ENCODE measurements around the gene STX5. TPM values are rescaled to one million over a fixed set of nuclear protein-coding genes. Genes with fewer than 3 reads are reported as not detected.

The STX5 gene
- total RNA-seq, 1 experiment from 2014 or later: 38.3 TPM

DNA sequence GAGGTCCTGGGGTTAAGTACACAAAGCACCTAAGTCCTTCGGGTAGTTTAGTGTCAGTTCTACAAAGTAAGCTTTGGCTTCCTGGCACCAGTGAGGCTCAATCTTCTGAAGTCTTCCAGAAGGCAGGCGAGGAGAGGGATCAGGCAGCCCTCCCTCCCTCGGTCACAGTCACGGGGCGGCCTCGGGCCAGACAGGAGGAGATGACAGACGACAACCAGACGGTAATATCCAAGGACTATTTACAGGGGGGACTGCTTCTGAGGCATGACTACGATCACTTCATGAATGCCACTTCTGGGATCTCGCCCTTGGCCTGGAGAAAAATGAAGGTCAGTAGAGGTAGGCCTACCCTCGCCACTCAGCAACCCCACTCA lies 39.7 kb downstream of the STX5 start:
- Mint-ChIP-seq H3K27me3 (ENCODE audit: unreplicated experiment) (no peaks in the 10 kb centered on the region), H3K4me3 (ENCODE audit: low read depth, unreplicated experiment) (peak overlapping the region; percentile 96), H3K9me3 (ENCODE audit: low read depth, unreplicated experiment) (no peaks in the 10 kb centered on the region), H3K4me1 (ENCODE audit: low read depth, unreplicated experiment) (peaks cover 24% of the 10 kb centered on the region), H3K36me3 (ENCODE audit: insufficient read depth, unreplicated experiment) (peaks cover 81% of the 10 kb centered on the region), H3K27ac (ENCODE audit: unreplicated experiment) (peak overlapping the region; percentile 68)
- intact Hi-C loops (cut with micrococcal nuclease; ENCODE audit: unreplicated experiment): no loop called here
- DNase-seq: no peak
- BruUV-seq (replicated peaks): no TSS peak
- CTCF ChIA-PET: no interaction called here
- TF ChIP-seq CTCF (IDR thresholded peaks at IDR 0.05; ENCODE audit: unreplicated experiment): no peak

GRCh38 chr11:62791501-62792201 lies 40.2 kb downstream of the STX5 start, which contains the start of gene TMEM223:
TMEM223 (minus strand) TSS chr11:62792006; CDS start chr11:62791994, 12 bp downstream.
- peak; percentile 20 for TF ChIP-seq CTCF (IDR thresholded peaks at IDR 0.05; ENCODE audit: unreplicated experiment)
- Mint-ChIP-seq H3K4me1 (ENCODE audit: low read depth, unreplicated experiment) (peaks cover 24% of the 10 kb centered on the region), H3K27ac (ENCODE audit: unreplicated experiment) (peak within 1 kb of the TSS; percentile 68), H3K27me3 (ENCODE audit: unreplicated experiment) (no peaks in the 10 kb centered on the region), H3K4me3 (ENCODE audit: low read depth, unreplicated experiment) (peak within 1 kb of the TSS; percentile 96), H3K9me3 (ENCODE audit: low read depth, unreplicated experiment) (no peaks in the 10 kb centered on the region), H3K36me3 (ENCODE audit: insufficient read depth, unreplicated experiment) (peaks cover 84% of the 10 kb centered on the region)
- intact Hi-C loops (cut with micrococcal nuclease; ENCODE audit: unreplicated experiment): no loop called here
- peak; percentile 93 for DNase-seq
- BruUV-seq (replicated peaks): no TSS peak
- CTCF ChIA-PET: interaction anchor here (0.7 kb wide), 1 partner anchor 117 kb away, joined by 3 read pairs; no protein-coding TSS in a partner anchor

DNA sequence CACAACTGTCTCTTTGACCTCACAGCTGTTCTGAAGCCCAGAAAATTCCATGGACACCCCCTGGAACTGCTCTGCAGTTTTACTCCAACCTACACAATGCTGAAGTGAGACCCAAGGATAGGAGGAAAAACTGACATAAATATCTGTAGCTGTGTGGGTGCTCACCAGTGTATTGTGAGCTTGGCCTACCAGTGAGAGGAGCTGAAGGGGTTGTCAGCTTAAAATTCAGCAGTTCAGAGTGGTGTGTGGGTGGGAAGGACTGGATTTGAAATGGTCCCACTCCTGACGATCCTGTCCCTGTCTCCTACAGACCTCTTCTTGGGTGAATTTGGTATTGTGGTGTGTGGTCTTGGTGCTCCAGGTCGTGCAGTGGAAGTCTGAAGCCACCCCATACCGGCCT lies 42.3 kb downstream of the STX5 start:
- intact Hi-C loops (cut with micrococcal nuclease; ENCODE audit: unreplicated experiment): loop anchor here (5.0 kb wide), 1 partner anchor 88 kb away; no protein-coding TSS in a partner anchor
- no peak for DNase-seq
- no TSS peak for BruUV-seq (replicated peaks)
- CTCF ChIA-PET: no interaction called here
- Mint-ChIP-seq H3K4me1 (ENCODE audit: low read depth, unreplicated experiment) (peaks cover 24% of the 10 kb centered on the region), H3K9me3 (ENCODE audit: low read depth, unreplicated experiment) (no peaks in the 10 kb centered on the region), H3K27me3 (ENCODE audit: unreplicated experiment) (no peaks in the 10 kb centered on the region), H3K4me3 (ENCODE audit: low read depth, unreplicated experiment) (peak overlapping the region; percentile 96), H3K27ac (ENCODE audit: unreplicated experiment) (no peak overlapping the region), H3K36me3 (ENCODE audit: insufficient read depth, unreplicated experiment) (peaks cover 82% of the 10 kb centered on the region)
- TF ChIP-seq CTCF (IDR thresholded peaks at IDR 0.05; ENCODE audit: unreplicated experiment): no peak

DNA sequence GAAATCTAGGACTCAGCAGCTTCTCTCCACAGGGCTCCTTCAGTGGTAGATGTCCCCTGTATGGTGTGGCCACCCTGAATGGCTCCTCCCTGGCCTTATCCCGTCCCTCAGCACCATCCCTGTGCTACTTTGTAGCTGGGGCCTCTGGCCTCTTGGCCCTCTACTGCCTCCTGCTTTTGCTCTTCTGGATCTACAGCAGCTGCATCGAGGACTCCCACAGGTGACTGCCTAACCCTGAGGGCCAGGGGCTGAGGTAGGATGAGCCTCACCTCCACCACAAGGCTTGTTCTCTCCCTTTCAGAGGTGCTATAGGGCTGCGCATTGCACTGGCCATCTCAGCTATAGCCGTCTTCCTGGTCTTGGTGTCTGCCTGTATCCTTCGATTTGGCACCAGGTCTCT lies 42.9 kb downstream of the STX5 start:
- CTCF ChIA-PET: no interaction called here
- H3K36me3 Mint-ChIP-seq (ENCODE audit: insufficient read depth, unreplicated experiment): peaks cover 76% of the 10 kb centered on the region
- no peak for DNase-seq
- H3K4me3 Mint-ChIP-seq (ENCODE audit: low read depth, unreplicated experiment): peak overlapping the region; percentile 96
- H3K4me1 Mint-ChIP-seq (ENCODE audit: low read depth, unreplicated experiment): peaks cover 24% of the 10 kb centered on the region
- no TSS peak for BruUV-seq (replicated peaks)
- H3K27ac Mint-ChIP-seq (ENCODE audit: unreplicated experiment): peak overlapping the region; percentile 77
- no peaks in the 10 kb centered on the region for H3K9me3 Mint-ChIP-seq (ENCODE audit: low read depth, unreplicated experiment)
- no peak for TF ChIP-seq CTCF (IDR thresholded peaks at IDR 0.05; ENCODE audit: unreplicated experiment)
- intact Hi-C loops (cut with micrococcal nuclease; ENCODE audit: unreplicated experiment): loop anchor here (5.0 kb wide), 1 partner anchor 88 kb away; no protein-coding TSS in a partner anchor
- no peaks in the 10 kb centered on the region for H3K27me3 Mint-ChIP-seq (ENCODE audit: unreplicated experiment)
